ENCODE data around the gene CCDC86.

Gene CCDC86

GRCh38 chr11:60852117-60852981, 10.4 kb downstream of the CCDC86 start:
- WGBS (ENCODE audit: extremely low coverage, insufficient coverage, insufficient read length), result no CpG with 5 or more reads among the region's 78 CpGs

GRCh38 chr11:60852982-60853950, 11.4 kb downstream of the CCDC86 start:
- no peaks in the 10 kb centered on the region for H3K79me1 ChIP-seq (ENCODE audit: low read length)
- peaks cover 6% of the 10 kb centered on the region for H3K9me3 ChIP-seq (ENCODE audit: insufficient read depth, low read depth, low read length)
- WGBS (ENCODE audit: extremely low coverage, insufficient coverage, insufficient read length), result no CpG with 5 or more reads among the region's 68 CpGs
- H2AFZ ChIP-seq (ENCODE audit: insufficient read depth, low read length, poor library complexity), result no peak overlapping the region
- H3K79me2 ChIP-seq (ENCODE audit: control insufficient read depth, insufficient read depth, low read length, poor library complexity), result no peaks in the 10 kb centered on the region
- no peaks in the 10 kb centered on the region for H3K4me1 ChIP-seq (ENCODE audit: control insufficient read depth in 1 of 2, insufficient read depth in 2 of 2, low read length in 2 of 2)
- H3K9ac ChIP-seq (ENCODE audit: low read length), result no peak overlapping the region
- H3K27me3 ChIP-seq (ENCODE audit: insufficient read depth, low read length), result no peaks in the 10 kb centered on the region
- H3K36me3 ChIP-seq (ENCODE audit: control insufficient read depth in 1 of 2, insufficient read depth in 2 of 2, low read length in 2 of 2), result peaks cover 33 to 37% of the 10 kb centered on the region in 2 experiments
- no peak overlapping the region for H3K4me3 ChIP-seq (ENCODE audit: low read depth, low read length)
- no peak overlapping the region for H3K4ac ChIP-seq (ENCODE audit: low read depth, low read length)
- no peak overlapping the region for H3K27ac ChIP-seq (ENCODE audit: low read depth, low read length)
- no peak overlapping the region for H2BK5ac ChIP-seq (ENCODE audit: low read depth, low read length, poor library complexity)
- no peak overlapping the region for H3K23ac ChIP-seq (ENCODE audit: low read length)
- DNase-seq, result no peak
- no peak overlapping the region for H4K91ac ChIP-seq (ENCODE audit: low read depth, low read length)
- H4K8ac ChIP-seq (ENCODE audit: low read depth, low read length), result no peak overlapping the region
- H3K14ac ChIP-seq (ENCODE audit: low read length), result no peak overlapping the region
- no peak overlapping the region for H2BK120ac ChIP-seq (ENCODE audit: insufficient read depth, low read length, poor library complexity)
- no peak overlapping the region for H3K18ac ChIP-seq (ENCODE audit: low read length)
- H2BK12ac ChIP-seq (ENCODE audit: low read length), result no peak overlapping the region
- H3K4me2 ChIP-seq (ENCODE audit: low read length), result no peak overlapping the region
- H2AK5ac ChIP-seq (ENCODE audit: low read length), result no peak overlapping the region
- no peak overlapping the region for H4K12ac ChIP-seq (ENCODE audit: low read depth, low read length)

More at GRCh38 chr11:60852117-60852981, 10.4 kb downstream of the CCDC86 start:
- Histone ChIP-seq H4K12ac (ENCODE audit: low read depth, low read length) (no peak overlapping the region), H2AK5ac (ENCODE audit: low read length) (no peak overlapping the region), H3K27me3 (ENCODE audit: insufficient read depth, low read length) (no peaks in the 10 kb centered on the region), H4K91ac (ENCODE audit: low read depth, low read length) (no peak overlapping the region), H2BK5ac (ENCODE audit: low read depth, low read length, poor library complexity) (no peak overlapping the region), H3K79me2 (ENCODE audit: control insufficient read depth, insufficient read depth, low read length, poor library complexity) (no peaks in the 10 kb centered on the region), H3K79me1 (ENCODE audit: low read length) (no peaks in the 10 kb centered on the region), H2BK120ac (ENCODE audit: insufficient read depth, low read length, poor library complexity) (no peak overlapping the region), H3K9me3 (ENCODE audit: insufficient read depth, low read depth, low read length) (peaks cover 7% of the 10 kb centered on the region), H3K4ac (ENCODE audit: low read depth, low read length) (no peak overlapping the region), H3K18ac (ENCODE audit: low read length) (no peak overlapping the region), H3K23ac (ENCODE audit: low read length) (no peak overlapping the region), H3K4me1 (ENCODE audit: control insufficient read depth in 1 of 2, insufficient read depth in 2 of 2, low read length in 2 of 2) (no peaks in the 10 kb centered on the region), H3K36me3 (ENCODE audit: control insufficient read depth in 1 of 2, insufficient read depth in 2 of 2, low read length in 2 of 2) (peaks cover 38 to 43% of the 10 kb centered on the region in 2 experiments), H3K14ac (ENCODE audit: low read length) (no peak overlapping the region), H3K4me2 (ENCODE audit: low read length) (no peak overlapping the region), H3K9ac (ENCODE audit: low read length) (no peak overlapping the region), H2AFZ (ENCODE audit: insufficient read depth, low read length, poor library complexity) (no peak overlapping the region), H3K4me3 (ENCODE audit: low read depth, low read length) (no peak overlapping the region), H2BK12ac (ENCODE audit: low read length) (no peak overlapping the region), H4K8ac (ENCODE audit: low read depth, low read length) (no peak overlapping the region), H3K27ac (ENCODE audit: low read depth, low read length) (no peak overlapping the region)
- DNase-seq, result no peak

- Histone ChIP-seq H3K23ac (ENCODE audit: low read length) (no peak overlapping the region), H3K9me3 (ENCODE audit: insufficient read depth, low read depth, low read length) (peaks cover 3% of the 10 kb centered on the region), H3K27me3 (ENCODE audit: insufficient read depth, low read length) (no peaks in the 10 kb centered on the region), H3K27ac (ENCODE audit: low read depth, low read length) (no peak overlapping the region), H3K18ac (ENCODE audit: low read length) (no peak overlapping the region), H3K4me2 (ENCODE audit: low read length) (no peak overlapping the region), H3K36me3 (ENCODE audit: control insufficient read depth in 1 of 2, insufficient read depth in 2 of 2, low read length in 2 of 2) (peaks cover 22 to 28% of the 10 kb centered on the region in 2 experiments), H3K9ac (ENCODE audit: low read length) (no peak overlapping the region), H3K4me3 (ENCODE audit: low read depth, low read length) (peak overlapping the region; percentile 10), H3K79me2 (ENCODE audit: control insufficient read depth, insufficient read depth, low read length, poor library complexity) (no peaks in the 10 kb centered on the region), H2BK12ac (ENCODE audit: low read length) (no peak overlapping the region), H2BK5ac (ENCODE audit: low read depth, low read length, poor library complexity) (no peak overlapping the region), H3K79me1 (ENCODE audit: low read length) (no peaks in the 10 kb centered on the region), H4K12ac (ENCODE audit: low read depth, low read length) (no peak overlapping the region), H3K4me1 (ENCODE audit: control insufficient read depth in 1 of 2, insufficient read depth in 2 of 2, low read length in 2 of 2) (no peaks in the 10 kb centered on the region), H2AK5ac (ENCODE audit: low read length) (no peak overlapping the region), H3K14ac (ENCODE audit: low read length) (no peak overlapping the region), H4K8ac (ENCODE audit: low read depth, low read length) (no peak overlapping the region), H2BK120ac (ENCODE audit: insufficient read depth, low read length, poor library complexity) (no peak overlapping the region), H3K4ac (ENCODE audit: low read depth, low read length) (no peak overlapping the region), H2AFZ (ENCODE audit: insufficient read depth, low read length, poor library complexity) (no peak overlapping the region), H4K91ac (ENCODE audit: low read depth, low read length) (no peak overlapping the region)
- WGBS (ENCODE audit: extremely low coverage, insufficient coverage, insufficient read length), result no CpG with 5 or more reads among the region's 8 CpGs
- DNase-seq, result no peak
Observed at GRCh38 chr11:60854140-60854846, 12.4 kb downstream of the CCDC86 start.
